Measurements from ENCODE around the gene S100A5.

S100A5 gene

DNA sequence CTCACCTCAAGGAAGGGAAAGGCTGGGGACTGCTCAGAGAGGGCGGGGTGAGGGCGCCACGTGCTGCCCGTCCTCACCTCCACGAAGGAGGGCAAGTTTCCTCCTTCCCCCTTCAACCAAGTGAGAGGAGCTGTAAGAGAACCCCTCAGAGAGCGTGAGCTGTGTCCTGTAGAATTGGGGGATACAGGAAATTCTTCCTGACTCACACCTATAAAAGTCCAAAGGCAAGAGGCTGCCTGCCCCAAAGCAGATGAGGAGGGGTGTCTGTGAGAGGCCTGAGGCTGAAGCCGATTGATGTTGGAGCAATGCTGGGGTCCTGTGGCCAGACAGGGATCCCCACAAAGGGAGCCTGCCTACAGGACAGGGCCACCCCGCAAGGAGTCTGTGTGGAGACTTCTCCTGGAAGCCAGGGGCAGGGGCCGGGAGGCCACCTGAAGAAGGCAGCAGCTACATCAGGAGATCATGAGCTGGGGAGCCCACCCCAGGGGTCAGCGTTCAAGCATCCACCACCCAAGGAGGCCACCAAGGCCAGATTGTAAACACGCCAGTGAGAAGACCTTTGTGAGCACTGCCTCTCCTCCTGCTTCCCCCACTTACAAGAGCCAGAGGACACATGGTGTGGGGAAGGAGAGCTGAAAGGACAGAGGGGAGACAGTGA is 32.7 kb downstream of the S100A5 start:
- no peak for DNase-seq (ENCODE audit: low spot score)

DNA sequence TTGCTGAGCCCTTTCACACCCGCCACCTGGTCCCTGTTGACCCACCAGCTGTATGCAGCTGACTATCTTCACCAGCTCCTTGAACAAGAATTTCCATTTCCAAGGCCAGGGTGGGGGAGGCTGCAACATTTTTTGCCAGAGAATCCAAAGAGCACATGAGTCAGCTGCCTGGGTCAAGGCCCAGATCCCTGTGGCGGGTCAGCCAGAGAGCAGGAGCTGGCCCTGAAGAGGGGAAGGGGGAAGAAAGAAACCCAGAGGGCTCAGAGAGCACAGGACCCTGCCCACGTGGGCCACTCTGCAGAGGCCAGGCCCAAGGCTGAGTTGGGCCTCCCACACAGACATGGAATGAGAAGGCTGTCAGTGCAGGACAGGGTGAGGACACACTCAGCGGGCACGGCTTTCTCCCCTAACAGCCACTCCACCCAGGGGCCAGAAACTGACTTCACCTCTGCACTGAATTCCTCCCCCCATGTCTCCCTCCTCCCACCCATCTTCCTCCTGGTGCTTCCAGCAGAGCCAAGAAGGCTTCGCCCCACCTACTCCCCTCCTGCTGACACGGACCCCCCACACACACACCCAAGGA is 33.8 kb downstream of the S100A5 start:
- DNase-seq (ENCODE audit: low spot score) = no peak

DNA sequence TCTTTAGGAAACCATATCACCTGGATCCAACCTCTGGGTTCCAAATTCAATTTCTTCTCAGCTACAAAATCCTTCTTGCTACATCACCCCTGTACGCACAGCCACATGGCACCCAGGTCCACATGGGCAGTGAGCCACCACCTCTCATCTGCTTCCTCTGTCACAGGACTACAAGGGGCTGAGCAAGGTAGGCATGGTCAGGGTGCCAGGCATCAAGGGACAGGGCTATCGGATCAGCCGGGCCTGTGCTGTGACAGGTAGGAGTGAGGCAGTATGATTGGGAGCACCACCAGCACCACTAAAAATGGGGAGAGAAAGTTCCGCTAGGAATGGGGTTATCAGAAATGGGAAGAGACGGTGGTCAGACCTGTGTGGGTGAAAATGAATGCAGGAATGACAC is 34.3 kb downstream of the S100A5 start:
- no peak for DNase-seq (ENCODE audit: low spot score)

DNA sequence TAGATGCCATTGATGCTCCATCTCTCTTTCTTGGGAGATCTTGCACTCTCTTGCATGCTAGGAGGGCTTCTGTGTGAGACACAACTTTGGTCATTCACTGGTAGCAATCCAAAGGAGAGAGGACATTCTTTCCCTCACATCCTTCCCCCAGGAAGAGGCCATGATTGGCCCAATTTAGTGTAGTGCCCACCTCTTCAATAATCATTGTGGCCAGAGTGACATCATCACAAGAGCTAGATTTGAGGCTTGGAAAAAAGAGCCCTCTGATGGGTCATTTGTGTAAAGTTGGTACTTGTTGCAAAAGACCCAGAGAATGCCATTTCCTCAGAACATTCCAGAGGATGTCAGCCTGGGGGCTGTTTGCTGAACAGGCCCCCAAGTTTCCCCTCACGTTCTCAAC is 35.2 kb downstream of the S100A5 start:
- no peak for DNase-seq (ENCODE audit: low spot score)

DNA sequence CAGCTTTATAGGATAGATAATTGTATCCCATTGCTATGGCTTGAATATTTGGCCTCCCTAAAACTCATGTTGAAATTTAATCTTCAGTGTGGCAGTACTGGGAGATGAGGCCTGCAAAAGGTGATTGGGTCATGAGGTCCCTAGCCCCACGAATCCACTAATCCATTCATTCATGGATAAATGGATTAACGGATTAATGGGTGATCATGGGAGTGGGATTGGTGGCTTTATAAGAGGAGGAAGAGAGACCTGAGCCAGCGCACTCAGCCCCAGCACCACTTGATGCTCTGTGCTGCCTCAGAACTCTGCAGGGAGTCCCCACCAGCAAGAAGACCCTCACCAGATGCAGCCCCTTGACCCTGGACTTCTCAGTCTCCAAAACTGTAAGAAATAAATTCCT is 37.0 kb downstream of the S100A5 start:
- DNase-seq (ENCODE audit: low spot score) = no peak

DNA sequence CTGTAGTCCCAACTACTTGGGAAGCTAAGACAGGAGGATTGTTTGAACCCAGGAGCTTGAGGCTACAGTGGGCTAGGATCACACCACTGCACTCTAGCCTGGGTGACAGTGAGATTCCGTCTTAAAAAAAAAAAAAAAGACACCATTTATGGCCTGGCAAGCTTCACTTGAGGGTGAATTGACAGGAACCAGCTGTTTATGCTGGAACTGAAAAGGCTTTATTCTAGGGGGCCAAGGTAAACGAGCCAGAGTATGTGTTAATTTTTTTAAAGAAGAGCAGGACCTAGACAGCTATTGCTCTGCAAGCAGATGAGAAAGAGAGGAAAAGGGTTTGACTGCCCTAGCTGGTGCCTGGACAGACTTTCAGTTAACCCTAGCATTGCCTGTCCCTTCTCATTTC is 42.0 kb downstream of the S100A5 start:
- DNase-seq (ENCODE audit: low spot score) = no peak

DNA sequence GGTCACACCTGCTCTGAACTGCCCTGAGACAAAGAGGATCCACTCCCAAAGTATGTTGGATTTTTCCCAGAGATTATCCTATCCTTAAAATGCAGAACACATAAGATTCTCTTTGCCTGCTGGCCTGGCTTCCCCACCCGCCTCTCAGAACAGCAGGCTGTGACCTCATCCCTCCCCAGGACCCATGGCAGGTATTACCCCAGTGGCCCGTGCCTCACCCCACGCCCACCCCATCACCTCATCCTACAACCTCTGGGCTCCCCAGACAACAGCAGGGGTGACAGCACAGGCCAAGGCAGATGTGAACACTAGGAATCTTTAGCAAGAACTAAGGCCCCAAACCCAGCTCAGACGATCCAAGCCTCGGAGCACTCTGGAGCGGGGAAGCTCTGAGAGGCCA is 45.2 kb downstream of the S100A5 start:
- DNase-seq (ENCODE audit: low spot score) = no peak

DNA sequence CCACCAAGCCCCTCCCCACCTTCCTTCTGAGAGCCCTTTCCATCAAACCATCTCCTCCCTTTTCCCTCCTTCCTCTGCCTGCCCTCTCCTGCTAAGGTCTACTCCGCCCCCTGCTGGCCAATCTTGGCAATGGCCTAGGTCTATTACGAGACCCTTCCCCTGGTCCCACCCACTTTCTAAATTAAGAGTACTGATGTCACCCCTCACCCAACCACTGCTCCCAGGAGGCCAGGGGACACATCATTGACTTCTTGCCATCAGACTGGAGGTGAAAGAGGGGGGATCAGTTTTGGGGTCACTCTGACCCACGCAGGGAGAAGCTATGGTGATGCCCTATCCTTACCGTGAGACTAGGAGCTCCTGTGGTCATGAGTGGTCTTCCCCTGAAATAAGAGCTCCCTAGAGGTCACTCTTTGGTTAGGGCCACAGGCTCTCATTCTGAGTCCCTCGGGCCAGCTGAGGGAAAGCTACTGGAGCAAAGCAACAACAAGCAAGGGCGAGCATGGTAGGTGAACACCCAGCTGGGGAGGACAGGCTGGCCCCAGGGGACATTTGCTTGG is 45.7 kb downstream of the S100A5 start:
- peak; percentile 62 for DNase-seq (ENCODE audit: low spot score)

DNA sequence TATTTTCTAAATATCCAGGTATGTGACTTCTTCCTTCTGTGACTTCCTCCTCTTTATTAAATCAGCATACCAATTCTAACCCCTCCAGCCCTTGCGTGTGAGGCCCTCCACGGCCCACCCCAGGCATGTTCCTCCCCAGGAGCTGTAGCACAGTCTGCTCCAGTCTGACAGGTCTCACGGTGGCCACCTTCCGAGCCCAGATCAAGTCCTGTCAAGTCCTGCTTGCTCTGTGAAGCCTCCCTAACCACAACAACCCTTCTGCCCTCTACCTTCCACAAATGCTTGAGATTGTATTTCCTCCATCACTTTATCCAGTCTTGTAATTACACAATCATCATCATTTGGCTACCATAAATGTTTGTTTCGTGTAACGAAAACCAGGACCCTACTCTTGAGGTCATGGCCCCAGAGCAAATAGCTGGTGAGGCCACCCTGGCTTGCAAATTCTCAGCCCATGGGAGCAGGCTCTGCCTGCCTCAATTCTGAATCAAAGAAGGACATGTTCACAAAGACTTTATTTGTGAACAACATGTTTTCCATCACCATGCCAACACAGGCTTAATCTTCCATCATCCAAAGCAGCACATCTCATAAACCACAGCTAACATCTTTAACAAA is 47.3 kb downstream of the S100A5 start:
- DNase-seq (ENCODE audit: low spot score) = no peak

DNA sequence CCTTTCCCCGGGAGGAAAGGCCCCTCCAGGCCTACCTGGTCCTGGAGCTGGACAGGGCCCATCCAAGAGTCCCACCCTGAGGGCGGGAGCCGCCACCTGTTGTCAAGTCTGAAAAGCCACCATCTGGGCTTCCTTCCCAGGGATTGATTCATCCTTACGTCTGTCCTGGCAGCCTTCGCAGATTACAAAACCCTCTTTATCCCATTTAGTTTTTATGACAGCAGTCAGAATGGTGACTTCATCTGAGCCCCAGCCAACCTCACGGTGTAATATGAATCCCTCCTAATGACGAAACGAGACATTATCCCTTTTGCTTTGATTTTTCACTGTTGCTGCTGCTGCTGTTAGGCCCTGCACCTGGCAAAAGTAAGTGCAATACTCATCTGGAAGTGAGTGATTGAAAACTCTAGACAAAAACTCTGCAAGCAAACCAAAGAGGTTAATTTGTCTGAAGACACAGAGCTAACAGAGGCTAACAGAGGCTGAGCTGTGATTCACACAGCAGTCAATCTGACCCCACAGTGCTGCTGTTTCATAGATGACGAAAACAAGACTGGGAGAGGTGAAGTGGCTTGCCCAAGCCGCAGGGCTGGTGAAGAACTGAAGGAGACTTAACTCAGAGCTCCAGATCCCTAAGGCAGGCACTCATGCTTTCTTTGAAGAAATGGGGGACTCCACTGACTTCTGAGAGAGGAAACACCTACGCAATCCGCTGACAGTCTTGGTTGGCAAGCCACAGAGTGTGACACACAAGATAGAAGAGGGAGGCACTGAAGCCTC is 50.3 kb downstream of the S100A5 start:
- DNase-seq (ENCODE audit: low spot score) = no peak

DNA sequence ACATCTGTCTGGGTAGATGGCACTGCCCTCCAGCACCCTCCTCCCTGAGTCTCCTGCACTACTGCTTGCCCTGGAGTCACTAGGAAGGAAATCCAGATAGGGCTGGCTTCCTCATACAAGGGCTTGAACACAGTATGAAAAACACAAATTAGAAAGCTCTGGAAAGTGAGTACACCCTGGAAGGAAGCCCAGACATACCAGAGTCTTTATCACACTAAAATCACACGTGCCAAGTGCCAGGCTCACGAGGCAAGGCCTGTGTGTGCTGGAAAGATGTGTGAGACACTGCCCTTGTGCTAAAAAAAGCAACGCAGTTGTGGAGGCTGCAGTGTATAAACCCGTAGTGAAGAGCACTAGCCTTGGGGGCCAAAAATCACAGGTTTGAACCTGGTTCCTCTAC is 52.0 kb downstream of the S100A5 start:
- DNase-seq (ENCODE audit: low spot score) = no peak

DNA sequence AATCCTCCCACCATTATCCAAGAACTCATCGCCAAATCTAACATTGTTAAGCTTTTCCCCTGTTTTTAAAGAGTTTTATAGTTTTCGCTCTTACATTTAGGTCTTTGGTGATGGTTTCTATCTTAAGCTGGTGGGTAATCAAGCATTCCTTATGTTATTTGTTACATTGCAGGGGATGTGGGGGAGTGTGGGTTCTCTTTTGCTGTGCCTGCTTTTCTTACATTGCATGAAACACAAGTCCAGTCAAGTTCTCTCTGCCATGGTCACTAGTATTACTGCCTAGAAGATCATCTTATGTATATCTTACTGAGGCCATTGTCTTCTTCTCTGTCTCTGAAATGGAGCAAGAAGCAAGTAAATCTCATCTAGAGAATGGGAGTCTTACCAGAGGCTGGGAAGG is 53.0 kb downstream of the S100A5 start:
- no peak for DNase-seq (ENCODE audit: low spot score)
